Pancreas (tissue), 10 donors: ENCODE data around the gene ATP1A2. TPM values are rescaled to one million over a fixed set of nuclear protein-coding genes. Genes with fewer than 3 reads are reported as not detected.

ENCODE experiments used
- ATAC-seq, 4 donors: fragments of 200-7000 bp; cut with Tn5 transposase; one replicate each; pipeline versions ENCODE4 v1.8.0 to v1.9.1; 2020; ENCODE audit warnings: mild to moderate bottlenecking in 4 of 4, moderate library complexity in 4 of 4
- DNase-seq, 6 donors: peaks; one replicate each; pipeline ENCODE4 v3.0.0-alpha.2; 2020
- FAIRE-seq: peaks from 2 replicates; lab custom pipeline; 2012; peaks lifted over from hg19 to GRCh38; lab: Jason Lieb, UNC
- H3K27ac ChIP-seq, 4 donors: fragments of 200-600 bp; sonication (generic); 1 replicate in 3 of 4; 2 replicates in 1 of 4; pipeline versions ENCODE4 v1.5.0 to v1.8.0; 2020
- H3K27me3 ChIP-seq, 4 donors: fragments of 200-600 bp; one replicate each; pipeline ENCODE4 v1.8.0; 2021
- H3K36me3 ChIP-seq, 3 donors: fragments of 200-600 bp; sonication (generic) in 1 of 3; one replicate each; pipeline versions ENCODE4 v1.5.0 to v1.8.0; 2020 to 2021
- H3K4me1 ChIP-seq, 3 donors: fragments of 200-600 bp; one replicate each; pipeline ENCODE4 v1.8.0; 2021
- H3K4me3 ChIP-seq, 4 donors: fragments of 200-600 bp; sonication (generic) in 2 of 4; one replicate each; pipeline versions ENCODE4 v1.5.0 to v1.8.0; 2020 to 2021
- H3K9me3 ChIP-seq, 4 donors: fragments of 200-600 bp; one replicate each; pipeline ENCODE4 v1.8.0; 2021
- WGBS, 2 donors: extraction: QIAGEN DNeasy Blood & Tissue Kit; methylation state at CpG; one replicate each; pipeline ENCODE4 v1.1.7; 2013; 5-methylcytosine and 5-hydroxymethylcytosine counted together
- intact Hi-C, 3 donors: fragments of 100-400 bp; cut with DNase I; formaldehyde crosslinking; loops; one replicate each; pipeline versions ENCODE4 v1.11.1 to v1.14.2; 2022
- polyA plus RNA-seq, 2 donors: library from polyadenylated mRNA; stranded (reverse); fragments of 200-250 nt; gene quantifications; one replicate each; pipeline ENCODE4 v1.2.3, GENCODE V29; 2013
- total RNA-seq, 6 donors: library from RNA; stranded (reverse); fragmentation: NEBNext Ultra II Directional in 4 of 6; extraction: Animal tissue kit (Norgen Biotek cat#: 25700) in 4 of 6; gene quantifications; one replicate each; pipeline versions ENCODE4 v1.2.1 to v1.2.4, GENCODE V29; 2021 to 2023
- TF ChIP-seq, protein P1 (sequence below), 4 donors: fragments of 200-600 bp; sonication (generic) in 3 of 4; IDR thresholded peaks; one replicate each; pipeline versions ENCODE4 v1.5.0 to v1.8.0; 2021; ENCODE audit warnings: antibody characterized with exemption in 4 of 4
- donor health status: healthy with polysubstance abuse.
- donor health status: DM: no; HTN: no; CAD: no; lungs with moderate emphysema.
- donor health status: DM: no; HTN: no; CAD: no.
- donor health status: control.
- donor health status: control.
- donor health status: Bipolar disorder and iron deficiency.
- donor health status: DM: yes; HTN: yes; CAD: no.
- donor health status: DM: no; HTN: no; CAD: no.
- donor health status: DM: no; HTN: no; CAD: no.
- donor health status: DM: yes; HTN: yes; CAD: no.

Gene ATP1A2
- total and polyA plus RNA-seq, 8 donors: 0.34 to 2.7 (median 0.53) TPM

DNA sequence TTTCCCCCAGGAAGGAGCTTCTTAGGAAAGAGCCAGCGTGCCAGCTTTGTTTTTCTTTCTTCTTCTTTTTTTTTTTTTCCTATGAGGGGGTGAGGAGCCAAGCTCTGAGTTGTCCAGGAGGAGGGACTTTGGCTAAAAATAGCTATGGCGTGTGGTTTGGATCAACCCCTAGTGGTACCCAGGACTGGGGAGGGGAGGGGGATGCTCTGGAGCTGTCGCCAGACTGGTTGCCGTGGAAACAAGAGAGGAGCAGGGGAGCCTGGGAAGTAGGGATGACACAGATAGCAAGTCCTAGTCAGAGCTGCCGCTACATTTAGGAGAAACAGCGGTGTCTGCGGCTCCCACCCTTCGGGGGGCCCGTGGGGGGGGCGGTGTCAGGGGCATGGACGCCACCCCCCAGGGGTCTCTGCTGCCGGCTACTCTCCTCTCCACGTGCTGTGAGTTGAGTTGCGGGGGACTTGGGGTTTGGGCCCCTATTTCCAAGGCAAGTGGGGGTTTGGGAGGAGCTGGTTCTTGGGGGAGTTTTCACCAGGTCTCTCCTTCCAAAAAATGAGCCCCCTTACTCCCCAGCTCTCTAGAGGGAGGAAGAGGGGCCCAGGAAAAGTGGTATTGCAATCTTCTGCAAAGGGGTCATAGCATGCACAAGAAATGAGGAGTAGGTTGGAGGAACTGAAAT lies 34.2 kb upstream of the ATP1A2 start, which contains the start of gene KCNJ9:
Gene KCNJ9 (plus strand): TSS at position 278 of the 676 bp plus-strand sequence. CDS start 2,493 bp downstream, outside the sequence.
- TF ChIP-seq, protein P1, sequence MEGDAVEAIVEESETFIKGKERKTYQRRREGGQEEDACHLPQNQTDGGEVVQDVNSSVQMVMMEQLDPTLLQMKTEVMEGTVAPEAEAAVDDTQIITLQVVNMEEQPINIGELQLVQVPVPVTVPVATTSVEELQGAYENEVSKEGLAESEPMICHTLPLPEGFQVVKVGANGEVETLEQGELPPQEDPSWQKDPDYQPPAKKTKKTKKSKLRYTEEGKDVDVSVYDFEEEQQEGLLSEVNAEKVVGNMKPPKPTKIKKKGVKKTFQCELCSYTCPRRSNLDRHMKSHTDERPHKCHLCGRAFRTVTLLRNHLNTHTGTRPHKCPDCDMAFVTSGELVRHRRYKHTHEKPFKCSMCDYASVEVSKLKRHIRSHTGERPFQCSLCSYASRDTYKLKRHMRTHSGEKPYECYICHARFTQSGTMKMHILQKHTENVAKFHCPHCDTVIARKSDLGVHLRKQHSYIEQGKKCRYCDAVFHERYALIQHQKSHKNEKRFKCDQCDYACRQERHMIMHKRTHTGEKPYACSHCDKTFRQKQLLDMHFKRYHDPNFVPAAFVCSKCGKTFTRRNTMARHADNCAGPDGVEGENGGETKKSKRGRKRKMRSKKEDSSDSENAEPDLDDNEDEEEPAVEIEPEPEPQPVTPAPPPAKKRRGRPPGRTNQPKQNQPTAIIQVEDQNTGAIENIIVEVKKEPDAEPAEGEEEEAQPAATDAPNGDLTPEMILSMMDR (IDR thresholded peaks at IDR 0.05): no peak
- intact Hi-C loops: loop anchor here in 1 of 3 donors (5.0 kb wide), 1 partner anchor 34 kb away; no protein-coding TSS in a partner anchor
- ATAC-seq (no peak), DNase-seq (no peak), FAIRE-seq (no peak)
- H3K9me3 ChIP-seq: no peaks in the 10 kb centered on the region
- H3K4me1 ChIP-seq: no peaks in the 10 kb centered on the region
- peaks cover 0 to 6% (median 3%) of the 10 kb centered on the region in 4 donors for H3K27me3 ChIP-seq
- H3K27ac ChIP-seq: no peak within 1 kb of the TSS
- H3K36me3 ChIP-seq: no peaks in the 10 kb centered on the region
- H3K4me3 ChIP-seq: no peak within 1 kb of the TSS
- 24 to 35% methylated on average over 14 of the region's 14 CpGs for WGBS, 2 donors

DNA sequence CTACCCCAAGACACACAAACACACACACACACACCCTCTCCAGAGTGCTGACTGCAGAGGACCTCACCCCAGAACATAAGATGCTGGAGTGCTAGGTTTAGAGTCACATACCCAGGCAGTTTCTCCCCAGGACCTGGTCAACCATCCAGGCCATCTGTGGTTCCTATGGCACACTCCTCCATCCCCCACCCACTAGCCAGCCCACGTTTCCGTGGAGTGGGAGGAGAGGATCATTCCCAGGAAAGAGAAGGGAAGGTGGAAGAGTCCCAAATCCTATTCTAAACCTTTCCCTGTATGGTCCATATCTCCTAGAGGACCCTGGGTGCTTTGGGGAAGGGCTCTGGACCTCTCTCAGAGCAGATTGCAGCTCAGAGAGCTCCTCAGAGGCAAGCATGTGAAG lies 33.1 kb upstream of the ATP1A2 start:
- TF ChIP-seq, protein P1 (IDR thresholded peaks at IDR 0.05): no peak
- DNase-seq: no peak
- Histone ChIP-seq H3K4me3 (no peak overlapping the region), H3K9me3 (no peaks in the 10 kb centered on the region), H3K36me3 (no peaks in the 10 kb centered on the region), H3K27ac (no peak overlapping the region), H3K27me3 (peaks cover 0 to 6% (median 3%) of the 10 kb centered on the region in 4 donors), H3K4me1 (no peaks in the 10 kb centered on the region)
- no peak for FAIRE-seq
- 61 to 75% methylated on average over 2 of the region's 2 CpGs for whole genome bisulfite sequencing, 2 donors
- ATAC-seq: no peak
- intact Hi-C loops: loop anchor here in 1 of 3 donors (5.0 kb wide), 1 partner anchor 35 kb away; no protein-coding TSS in a partner anchor

- WGBS, 2 donors: 76 to 79% methylated on average over 3 of the region's 3 CpGs
- intact Hi-C loops: loop anchor here in 1 of 3 donors (5.0 kb wide), 1 partner anchor 36 kb away; no protein-coding TSS in a partner anchor
- TF ChIP-seq, protein P1 (IDR thresholded peaks at IDR 0.05): no peak
- DNase-seq: no peak
- Histone ChIP-seq H3K36me3 (no peaks in the 10 kb centered on the region), H3K4me1 (no peaks in the 10 kb centered on the region), H3K4me3 (no peak overlapping the region), H3K27ac (no peak overlapping the region), H3K27me3 (peaks cover 0 to 6% (median 3%) of the 10 kb centered on the region in 4 donors), H3K9me3 (no peaks in the 10 kb centered on the region)
- FAIRE-seq: no peak
- no peak for ATAC-seq
These were observed 32.6 kb upstream of the ATP1A2 start for GRCh38 chr1:160082926-160083325.

- no peak overlapping the region for H3K27ac ChIP-seq
- ATAC-seq (peak; percentile 89 to 95 (median 95)), FAIRE-seq (no peak), DNase-seq (peak; percentile 80 to 95 (median 88))
- H3K9me3 ChIP-seq: no peaks in the 10 kb centered on the region
- 16 to 20% methylated on average over 80 to 96 of the region's 96 CpGs for WGBS, 2 donors
- TF ChIP-seq, protein P1 (IDR thresholded peaks at IDR 0.05): peak; percentile 57 to 78 (median 60)
- intact Hi-C loops: loop anchor here in 1 of 3 donors (5.0 kb wide), 1 partner anchor 37 kb away; no protein-coding TSS in a partner anchor
- H3K36me3 ChIP-seq: no peaks in the 10 kb centered on the region
- no peaks in the 10 kb centered on the region for H3K4me1 ChIP-seq
- peaks cover 0 to 5% (median 0%) of the 10 kb centered on the region in 4 donors for H3K27me3 ChIP-seq
- H3K4me3 ChIP-seq: peak overlapping the region in 3 of 4 donors; percentile 30 to 39 (median 30)
These were observed 31.4 kb upstream of the ATP1A2 start for GRCh38 chr1:160083968-160084770.
